Stimulated activated CD4-positive, alpha-beta T cell treated with anti-CD3 and anti-CD28 coated beads, Interleukin-12 subunit alpha, Interleukin-12 subunit beta, amount 100 ng/mL, for 4 hours (primary cell): ENCODE data around the gene RBMXL3.
A peak's percentile ranks its signal among the peaks of the same experiment; 100 is the strongest.

Experiments
- DNase-seq: peaks from one replicate; pipeline ENCODE4 v3.0.0-alpha.2; 2020

The RBMXL3 gene

GRCh38 chrX:115233497-115234455 lies 44.6 kb downstream of the RBMXL3 start, which contains the start of gene LRCH2:
TSS of gene LRCH2 (minus strand) at chrX:115234096. CDS start at chrX:115234041, 55 bp downstream.
- DNase-seq: peak; percentile 0

DNA sequence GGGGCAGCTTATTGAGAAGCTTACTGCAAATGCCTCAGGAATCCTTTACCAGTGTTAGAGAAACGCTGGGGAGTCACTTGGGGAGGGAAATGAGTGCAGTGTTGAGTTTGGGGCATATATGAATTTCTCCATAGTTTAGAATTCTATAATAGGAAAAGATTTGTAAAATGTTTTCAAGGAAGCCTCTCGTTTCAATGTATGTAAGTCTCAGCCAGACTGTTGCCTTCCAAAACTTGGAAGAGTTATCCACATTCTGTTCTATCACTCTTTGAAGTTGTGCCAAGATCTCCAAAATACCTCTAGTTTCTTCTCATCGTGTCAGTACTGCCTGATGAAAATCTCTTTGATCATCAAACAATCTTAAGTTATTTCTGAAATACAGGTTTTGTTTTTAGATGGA lies 45.3 kb downstream of the RBMXL3 start:
- no peak for DNase-seq

- no peak for DNase-seq
Measured at GRCh38 chrX:115236560-115236959, 47.4 kb downstream of the RBMXL3 start.

DNA sequence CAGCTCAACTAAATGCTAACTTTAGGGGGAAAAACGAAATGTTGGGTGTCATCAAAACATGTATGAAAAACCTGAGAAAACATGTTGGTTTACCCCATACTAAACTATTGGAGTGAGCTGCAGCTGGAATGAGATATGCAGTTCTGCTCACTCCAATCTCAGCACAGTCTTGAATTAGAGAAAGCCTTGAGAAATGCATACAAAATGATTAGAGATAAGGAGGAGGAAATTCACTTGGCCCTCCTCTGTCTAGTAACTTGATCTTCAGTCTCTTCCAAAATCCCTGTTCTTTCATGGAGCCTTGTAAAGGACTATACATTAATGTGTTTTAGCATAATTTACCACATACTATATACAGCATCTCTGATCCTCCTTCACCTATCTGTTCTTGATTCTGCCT lies 47.8 kb downstream of the RBMXL3 start:
- no peak for DNase-seq
